Measurements from ENCODE around the gene DNAH14.

GRCh38 chr1:224884361-224884801 is 45.1 kb upstream of the DNAH14 start:
- TF ChIP-seq EZH2 (optimal IDR thresholded peaks at IDR 0.05; ENCODE audit: low read depth, low read length) (no peak), EZH2phosphoT487 (IDR thresholded peaks at IDR 0.05; ENCODE audit: low read length) (no peak)

Measured in MM.1S (cell line).